ENCODE results near the gene ZNHIT2.

ZNHIT2 gene

GRCh38 chr11:65108469-65109123 lies 8.9 kb downstream of the ZNHIT2 start:
- Mint-ChIP-seq H3K36me3 (no peaks in the 10 kb centered on the region), H3K4me3 (no peak overlapping the region)

GRCh38 chr11:65107751-65108468 lies 9.6 kb downstream of the ZNHIT2 start:
- Mint-ChIP-seq H3K27ac (no peak overlapping the region), H3K4me1 (ENCODE audit: low read depth) (peaks cover 29% of the 10 kb centered on the region), H3K4me3 (no peak overlapping the region), H3K36me3 (no peaks in the 10 kb centered on the region), H3K27me3 (no peaks in the 10 kb centered on the region), H3K9me3 (ENCODE audit: low read depth) (no peaks in the 10 kb centered on the region)

More at GRCh38 chr11:65108469-65109123, 8.9 kb downstream of the ZNHIT2 start:
- peaks cover 32% of the 10 kb centered on the region for H3K4me1 Mint-ChIP-seq (ENCODE audit: low read depth)
- no peaks in the 10 kb centered on the region for H3K27me3 Mint-ChIP-seq
- no peaks in the 10 kb centered on the region for H3K9me3 Mint-ChIP-seq (ENCODE audit: low read depth)
- H3K27ac Mint-ChIP-seq = no peak overlapping the region

DNA sequence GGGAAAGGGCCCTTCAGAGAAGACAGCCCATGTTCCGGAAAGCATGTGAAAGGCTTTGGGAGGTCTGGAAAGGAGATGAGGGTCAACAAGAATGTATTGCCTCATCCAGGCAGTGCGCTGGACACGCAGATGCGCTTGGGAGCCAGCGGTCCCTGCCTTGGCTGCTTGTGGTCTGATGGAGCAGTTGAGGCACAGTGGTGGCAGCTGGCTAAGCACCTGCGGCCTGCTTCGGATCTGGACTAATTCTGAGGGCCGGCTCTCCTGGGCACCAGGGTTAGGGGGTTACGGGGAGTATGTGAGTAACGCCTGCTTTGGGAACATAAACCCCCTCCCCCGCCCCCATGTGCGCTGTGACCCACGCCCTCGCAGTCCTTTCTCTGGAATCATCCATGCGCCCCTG lies 10.4 kb downstream of the ZNHIT2 start:
- Mint-ChIP-seq H3K4me1 (ENCODE audit: low read depth) (peaks cover 30% of the 10 kb centered on the region), H3K27me3 (no peaks in the 10 kb centered on the region), H3K36me3 (no peaks in the 10 kb centered on the region), H3K4me3 (no peak overlapping the region), H3K27ac (no peak overlapping the region), H3K9me3 (ENCODE audit: low read depth) (no peaks in the 10 kb centered on the region)

DNA sequence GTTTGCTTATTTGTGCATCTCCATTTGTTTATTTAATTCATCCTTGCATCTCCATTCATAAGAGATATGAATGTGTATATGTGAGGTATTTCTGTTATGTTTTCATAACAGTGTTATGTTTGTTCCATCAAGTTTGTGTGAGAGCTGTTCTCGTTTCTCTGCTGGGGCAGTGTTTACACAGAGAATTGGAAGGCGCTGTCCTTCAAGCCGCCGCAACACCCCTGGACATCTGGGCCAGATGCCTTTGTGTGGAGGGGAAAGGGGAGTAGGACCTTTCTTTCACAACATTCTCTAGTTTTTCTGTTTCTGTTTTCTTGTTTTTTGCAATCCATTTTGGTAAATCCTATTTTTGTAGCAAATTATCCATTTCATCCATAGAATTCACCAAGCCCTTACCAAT lies 12.9 kb downstream of the ZNHIT2 start:
- Mint-ChIP-seq H3K4me1 (ENCODE audit: low read depth) (peaks cover 10% of the 10 kb centered on the region), H3K9me3 (ENCODE audit: low read depth) (no peaks in the 10 kb centered on the region), H3K36me3 (no peaks in the 10 kb centered on the region), H3K27ac (peak overlapping the region; percentile 41), H3K4me3 (no peak overlapping the region), H3K27me3 (no peaks in the 10 kb centered on the region)

GRCh38 chr11:65103476-65103875 lies 14.0 kb downstream of the ZNHIT2 start:
- Mint-ChIP-seq H3K27me3 (no peaks in the 10 kb centered on the region), H3K4me1 (ENCODE audit: low read depth) (peaks cover 15% of the 10 kb centered on the region), H3K9me3 (ENCODE audit: low read depth) (no peaks in the 10 kb centered on the region), H3K36me3 (peaks cover 2% of the 10 kb centered on the region), H3K27ac (peak overlapping the region; percentile 41), H3K4me3 (no peak overlapping the region)

DNA sequence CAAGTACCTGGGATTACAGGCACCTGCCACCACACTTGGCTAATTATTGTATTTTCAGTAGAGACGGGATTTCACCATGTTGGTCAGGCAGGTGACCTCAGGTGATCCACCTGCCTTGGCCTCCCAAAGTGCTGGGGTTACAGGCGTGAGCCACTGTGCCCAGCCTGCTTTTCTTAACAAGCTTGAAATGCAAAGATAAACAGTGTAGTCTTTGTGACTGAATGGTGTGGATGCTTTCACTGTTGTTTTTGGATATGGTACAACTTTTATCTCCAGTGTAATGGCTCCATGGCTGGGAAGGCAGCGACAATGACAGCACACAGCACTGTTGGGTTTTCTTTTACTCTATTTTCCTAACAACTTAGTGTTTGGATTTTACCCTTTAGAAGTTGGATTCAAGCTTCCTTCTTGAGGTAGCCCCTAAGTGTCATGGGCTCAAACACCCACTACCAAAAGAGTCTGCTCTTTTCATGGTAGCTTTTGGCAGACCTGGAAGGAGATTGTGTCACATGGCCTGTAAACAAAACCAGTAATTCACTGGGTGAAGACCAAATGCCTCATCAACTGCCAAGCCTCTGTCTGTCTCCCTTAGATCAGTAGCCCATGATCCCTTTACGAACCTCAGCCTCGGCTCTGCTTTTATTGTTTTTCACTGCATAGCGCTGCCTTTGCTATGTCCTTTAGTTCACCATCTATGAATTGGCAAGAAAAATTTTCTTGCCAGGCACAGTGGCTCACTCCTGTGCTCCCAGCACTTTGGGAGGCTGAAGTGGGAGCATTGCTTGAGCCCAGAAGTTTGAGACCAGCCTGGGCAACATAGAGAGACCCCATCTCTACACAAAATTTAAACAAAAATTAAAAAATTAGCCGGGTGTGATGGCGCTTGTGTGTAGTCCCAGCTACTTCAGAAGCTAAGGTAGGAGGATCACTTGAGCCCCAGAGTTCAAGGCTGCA lies 15.1 kb downstream of the ZNHIT2 start:
- no peaks in the 10 kb centered on the region for H3K27me3 Mint-ChIP-seq
- peaks cover 20% of the 10 kb centered on the region for H3K4me1 Mint-ChIP-seq (ENCODE audit: low read depth)
- H3K27ac Mint-ChIP-seq = peak overlapping the region; percentile 41
- no peak overlapping the region for H3K4me3 Mint-ChIP-seq
- H3K36me3 Mint-ChIP-seq = peaks cover 2% of the 10 kb centered on the region
- H3K9me3 Mint-ChIP-seq (ENCODE audit: low read depth) = no peaks in the 10 kb centered on the region

- Mint-ChIP-seq H3K27me3 (no peaks in the 10 kb centered on the region), H3K4me1 (ENCODE audit: low read depth) (peaks cover 21% of the 10 kb centered on the region), H3K9me3 (ENCODE audit: low read depth) (no peaks in the 10 kb centered on the region), H3K36me3 (peaks cover 2% of the 10 kb centered on the region), H3K27ac (no peak overlapping the region), H3K4me3 (no peak overlapping the region)
Measured at GRCh38 chr11:65100674-65101350, 16.7 kb downstream of the ZNHIT2 start.

GRCh38 chr11:65096926-65097325 lies 20.6 kb downstream of the ZNHIT2 start:
- Mint-ChIP-seq H3K4me1 (ENCODE audit: low read depth) (peaks cover 16% of the 10 kb centered on the region), H3K4me3 (peak overlapping the region; percentile 93), H3K27me3 (no peaks in the 10 kb centered on the region), H3K36me3 (peaks cover 2% of the 10 kb centered on the region), H3K9me3 (ENCODE audit: low read depth) (no peaks in the 10 kb centered on the region), H3K27ac (no peak overlapping the region)

DNA sequence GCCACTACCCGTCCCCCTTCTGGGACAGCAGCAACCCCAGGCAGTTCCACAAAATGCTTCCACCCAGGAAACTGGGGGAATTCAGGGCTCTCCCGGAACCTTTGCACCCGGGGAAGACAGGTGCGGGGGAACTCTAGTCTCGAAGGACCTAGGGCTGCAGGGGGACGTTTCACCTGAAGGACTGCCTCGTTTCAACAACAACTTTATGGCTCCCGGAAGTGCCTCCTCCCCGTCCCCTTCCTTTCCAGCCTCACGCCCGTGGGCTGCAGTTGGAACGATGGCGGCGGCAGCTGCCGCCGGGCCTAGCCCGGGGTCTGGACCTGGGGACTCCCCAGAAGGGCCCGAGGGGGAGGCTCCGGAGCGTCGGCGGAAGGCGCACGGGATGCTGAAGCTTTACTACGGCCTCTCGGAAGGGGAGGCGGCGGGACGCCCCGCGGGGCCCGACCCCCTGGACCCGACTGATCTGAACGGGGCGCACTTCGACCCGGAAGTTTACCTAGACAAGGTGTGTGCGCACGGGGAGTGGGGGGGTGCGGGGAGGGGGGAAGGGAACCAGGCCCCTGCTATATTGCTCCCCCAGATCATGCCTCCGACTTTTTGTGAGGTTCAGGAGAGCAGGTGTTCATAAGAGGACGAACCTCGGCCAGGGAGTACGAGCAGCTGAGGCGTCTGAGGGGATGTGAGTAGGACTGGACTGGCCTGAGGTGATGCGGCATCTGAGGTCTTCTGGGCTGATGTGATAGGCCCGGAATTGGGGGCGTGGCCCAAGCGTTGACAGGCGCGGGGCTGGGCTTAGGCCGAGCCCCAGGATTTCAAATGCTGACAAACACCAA lies 21.3 kb downstream of the ZNHIT2 start, which contains the start of gene VPS51:
TSS of gene VPS51 (plus strand) at position 241 of the 833 bp plus-strand sequence. CDS start at position 278, 37 bp downstream.
- H3K36me3 Mint-ChIP-seq = peaks cover 2% of the 10 kb centered on the region
- H3K4me3 Mint-ChIP-seq = peak within 1 kb of the TSS; percentile 93
- H3K4me1 Mint-ChIP-seq (ENCODE audit: low read depth) = peaks cover 16% of the 10 kb centered on the region
- peak within 1 kb of the TSS; percentile 95 for H3K27ac Mint-ChIP-seq
- no peaks in the 10 kb centered on the region for H3K27me3 Mint-ChIP-seq
- H3K9me3 Mint-ChIP-seq (ENCODE audit: low read depth) = no peaks in the 10 kb centered on the region

- peak overlapping the region; percentile 93 for H3K4me3 Mint-ChIP-seq
- peaks cover 2% of the 10 kb centered on the region for H3K36me3 Mint-ChIP-seq
- no peaks in the 10 kb centered on the region for H3K9me3 Mint-ChIP-seq (ENCODE audit: low read depth)
- peak overlapping the region; percentile 95 for H3K27ac Mint-ChIP-seq
- H3K4me1 Mint-ChIP-seq (ENCODE audit: low read depth) = peaks cover 16% of the 10 kb centered on the region
- no peaks in the 10 kb centered on the region for H3K27me3 Mint-ChIP-seq
Measured at GRCh38 chr11:65095427-65095826, 22.1 kb downstream of the ZNHIT2 start.

DNA sequence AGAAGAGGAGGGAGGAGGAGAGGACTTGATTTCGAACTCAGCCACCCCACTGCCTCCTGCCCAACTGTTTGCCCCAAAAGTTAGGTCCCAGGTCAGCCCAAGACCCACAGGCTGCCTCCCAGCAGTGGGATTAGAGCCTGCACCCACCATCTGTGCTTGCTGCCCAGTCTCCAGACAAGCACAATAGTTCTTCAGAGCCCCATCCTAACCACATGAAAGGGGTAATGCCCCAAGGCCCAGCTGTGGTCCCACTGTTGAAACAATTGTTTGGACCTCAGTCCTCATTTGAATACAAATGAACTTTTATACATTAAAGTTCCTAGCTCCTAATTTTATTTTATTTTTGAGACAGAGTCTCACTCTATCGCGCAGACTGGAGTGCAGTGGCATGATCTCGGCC lies 26.9 kb downstream of the ZNHIT2 start:
- Mint-ChIP-seq H3K4me1 (ENCODE audit: low read depth) (peaks cover 3% of the 10 kb centered on the region), H3K9me3 (ENCODE audit: low read depth) (no peaks in the 10 kb centered on the region), H3K27me3 (no peaks in the 10 kb centered on the region), H3K4me3 (no peak overlapping the region), H3K36me3 (peaks cover 2% of the 10 kb centered on the region), H3K27ac (no peak overlapping the region)

DNA sequence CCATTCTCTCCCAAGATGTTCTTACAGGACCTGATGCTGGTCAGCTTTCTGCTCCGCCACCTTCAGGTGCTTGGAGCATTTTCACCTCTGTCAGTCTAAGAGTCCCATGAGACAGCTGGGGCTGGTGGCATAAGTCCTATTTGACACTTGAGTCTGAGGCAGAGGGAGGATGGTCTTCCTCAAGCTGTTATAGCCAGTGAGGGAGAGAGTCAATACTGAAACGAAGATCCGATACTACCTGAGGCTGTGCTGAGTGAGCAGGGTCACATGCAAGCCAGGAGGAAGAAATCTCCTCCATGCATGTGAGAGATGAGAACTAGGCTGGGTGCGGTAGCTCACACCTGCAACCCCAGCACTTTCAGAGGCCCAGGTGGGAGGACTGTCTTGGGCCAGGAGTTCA lies 27.9 kb downstream of the ZNHIT2 start:
- H3K9me3 Mint-ChIP-seq (ENCODE audit: low read depth) = no peaks in the 10 kb centered on the region
- no peak overlapping the region for H3K27ac Mint-ChIP-seq
- no peaks in the 10 kb centered on the region for H3K27me3 Mint-ChIP-seq
- H3K36me3 Mint-ChIP-seq = peaks cover 2% of the 10 kb centered on the region
- H3K4me1 Mint-ChIP-seq (ENCODE audit: low read depth) = peaks cover 11% of the 10 kb centered on the region
- no peak overlapping the region for H3K4me3 Mint-ChIP-seq

DNA sequence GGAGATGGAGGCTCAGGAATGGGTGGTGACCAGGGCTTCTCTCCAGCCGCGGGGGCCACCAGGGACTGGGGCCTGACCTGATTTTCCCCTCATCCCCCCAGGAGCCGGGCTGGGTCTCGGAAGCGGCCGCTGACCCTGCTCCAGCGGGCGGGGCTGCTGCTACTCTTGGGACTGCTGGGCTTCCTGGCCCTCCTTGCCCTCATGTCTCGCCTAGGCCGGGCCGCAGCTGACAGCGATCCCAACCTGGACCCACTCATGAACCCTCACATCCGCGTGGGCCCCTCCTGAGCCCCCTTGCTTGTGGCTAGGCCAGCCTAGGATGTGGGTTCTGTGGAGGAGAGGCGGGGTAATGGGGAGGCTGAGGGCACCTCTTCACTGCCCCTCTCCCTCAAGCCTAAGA lies 29.7 kb downstream of the ZNHIT2 start:
- H3K36me3 Mint-ChIP-seq = peaks cover 2% of the 10 kb centered on the region

DNA sequence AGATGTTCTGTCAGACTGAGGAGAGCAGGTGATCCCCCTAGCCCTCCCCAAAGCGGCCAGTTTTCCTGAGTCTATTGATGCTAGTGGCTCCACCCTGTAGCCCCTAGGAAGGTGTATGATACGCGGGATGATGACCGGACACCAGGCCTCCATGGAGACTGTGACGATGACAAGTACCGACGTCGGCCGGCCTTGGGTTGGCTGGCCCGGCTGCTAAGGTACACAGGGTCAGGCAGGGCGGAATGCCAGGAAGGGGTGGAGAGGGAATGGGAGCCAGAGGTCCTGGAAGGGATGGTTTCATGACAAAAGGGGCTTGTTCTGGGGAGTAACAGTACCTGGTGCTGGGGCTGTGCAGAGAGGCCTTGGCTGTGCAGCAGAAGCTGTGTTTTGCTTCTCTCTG lies 30.3 kb downstream of the ZNHIT2 start:
- no peaks in the 10 kb centered on the region for H3K27me3 Mint-ChIP-seq
- H3K36me3 Mint-ChIP-seq = peaks cover 2% of the 10 kb centered on the region
- H3K27ac Mint-ChIP-seq = no peak overlapping the region
- no peak overlapping the region for H3K4me3 Mint-ChIP-seq
- no peaks in the 10 kb centered on the region for H3K9me3 Mint-ChIP-seq (ENCODE audit: low read depth)
- H3K4me1 Mint-ChIP-seq (ENCODE audit: low read depth) = peaks cover 16% of the 10 kb centered on the region

More for the DNA sequence above, 29.7 kb downstream of the ZNHIT2 start:
- Mint-ChIP-seq H3K4me3 (no peak overlapping the region), H3K9me3 (ENCODE audit: low read depth) (no peaks in the 10 kb centered on the region), H3K27me3 (no peaks in the 10 kb centered on the region), H3K4me1 (ENCODE audit: low read depth) (peaks cover 16% of the 10 kb centered on the region), H3K27ac (no peak overlapping the region)
